B cell (primary cell): ENCODE measurements around the gene CD99L2. TPM values are rescaled to one million over a fixed set of nuclear protein-coding genes. Genes with fewer than 3 reads are reported as not detected.

Source experiments
- ATAC-seq: fragments of 200-7000 bp; cut with Tn5 transposase; one replicate; pipeline ENCODE4 v1.10.0; 2021; ENCODE audit warnings: low read depth, mild to moderate bottlenecking, moderate number of reproducible peaks, moderate library complexity
- CTCF ChIA-PET: fragments of 350-600 bp; sonication (Branson Sonifier 250); formaldehyde crosslinking; loops from one replicate; lab custom pipeline; 2021; ENCODE audit warnings: antibody characterized with exemption, inconsistent platforms; lab: Charles Lee
- POLR2A ChIA-PET: fragments of 350-600 bp; sonication (Branson Sonifier 250); formaldehyde crosslinking; loops from one replicate; lab custom pipeline; 2021; ENCODE audit warnings: antibody characterized with exemption; lab: Charles Lee
- DNase-seq: peaks from one replicate; pipeline ENCODE4 v3.0.0; 2013
- H2AFZ ChIP-seq: 2 replicates; pipeline ENCODE4 v1.6.1; 2012; ENCODE audit warnings: mild to moderate bottlenecking, low read depth, low read length; ENCODE audit not compliant: insufficient read depth, poor library complexity, severe bottlenecking
- H3K27ac ChIP-seq, 2 donors: 1 replicate in 1 of 2; 2 replicates in 1 of 2; pipeline ENCODE4 v1.5.1; 2012 to 2013; ENCODE audit warnings: low read length in 2 of 2, mild to moderate bottlenecking in 2 of 2, moderate library complexity in 1 of 2
- H3K27me3 ChIP-seq, 4 experiments: fragments of 200-600 bp in 1 of 4; sonication (generic) in 1 of 4; replicated peaks in 1 of 4; 1 replicate in 2 of 4; 2 replicates in 2 of 4; pipeline versions ENCODE4 v1.6.1 to v1.7.0; 2013 to 2016; ENCODE audit warnings: low read length in 3 of 4, mild to moderate bottlenecking in 2 of 4, mixed read lengths in 1 of 4, moderate library complexity in 1 of 4; ENCODE audit not compliant: insufficient read depth in 4 of 4, control insufficient read depth in 3 of 4; ENCODE audit errors: control extremely low read depth in 1 of 4
- H3K36me3 ChIP-seq, 2 experiments: replicated peaks in 1 of 2; 1 replicate in 1 of 2; 2 replicates in 1 of 2; pipeline versions ENCODE4 v1.6.1 to v1.7.1; 2013; ENCODE audit warnings: low read length in 1 of 2; ENCODE audit not compliant: insufficient read depth in 2 of 2, control insufficient read depth in 1 of 2; ENCODE audit errors: control extremely low read depth in 1 of 2, extremely low read depth in 1 of 2
- H3K4me1 ChIP-seq, 2 donors: fragments of 200-600 bp in 1 of 2; sonication (generic) in 1 of 2; 1 replicate in 1 of 2; 2 replicates in 1 of 2; pipeline versions ENCODE4 v1.5.1 to v1.6.1; 2013 to 2017; ENCODE audit warnings: low read length in 2 of 2; ENCODE audit not compliant: control insufficient read depth in 2 of 2, insufficient read depth in 2 of 2
- H3K4me2 ChIP-seq: replicated peaks from 2 replicates; pipeline ENCODE3; 2012; ENCODE audit warnings: mild to moderate bottlenecking, low read depth, low read length; ENCODE audit not compliant: poor library complexity, severe bottlenecking
- H3K4me3 ChIP-seq, 5 experiments: fragments of 200-600 bp in 1 of 5; sonication (generic) in 1 of 5; 1 replicate in 3 of 5; 2 replicates in 2 of 5; pipeline versions ENCODE4 v1.5.1 to v1.7.0; 2011 to 2016; ENCODE audit warnings: low read length in 4 of 5, mild to moderate bottlenecking in 4 of 5, low read depth in 2 of 5, control low read depth in 1 of 5, moderate library complexity in 1 of 5; ENCODE audit not compliant: insufficient read depth in 1 of 5; ENCODE audit errors: control extremely low read depth in 1 of 5, extremely low read depth in 1 of 5
- H3K79me2 ChIP-seq: fragments of 200-600 bp; sonication (generic); one replicate; pipeline ENCODE4 v1.6.0; 2016; ENCODE audit warnings: low read length; ENCODE audit not compliant: control insufficient read depth, insufficient read depth
- H3K9ac ChIP-seq: fragments of 200-600 bp; sonication (generic); 2 replicates; pipeline ENCODE4 v1.6.1; 2017; ENCODE audit warnings: mild to moderate bottlenecking, low read length, moderate library complexity
- H3K9me3 ChIP-seq, 3 donors: one replicate each; pipeline versions ENCODE4 v1.6.1 to v1.7.1; 2013; ENCODE audit warnings: low read length in 2 of 3; ENCODE audit not compliant: control insufficient read depth in 2 of 3, insufficient read depth in 1 of 3; ENCODE audit errors: control extremely low read depth in 1 of 3
- H4K20me1 ChIP-seq: 2 replicates; pipeline ENCODE4 v1.6.0; 2012; ENCODE audit warnings: mild to moderate bottlenecking, low read length; ENCODE audit not compliant: insufficient read depth, control insufficient read depth, poor library complexity, severe bottlenecking
- H3K27ac Mint-ChIP-seq: one replicate; pipeline ENCODE4 v1.8.0; 2021; ENCODE audit warnings: mixed read lengths
- H3K27me3 Mint-ChIP-seq: one replicate; pipeline ENCODE4 v1.8.0; 2021; ENCODE audit warnings: mixed read lengths
- H3K4me1 Mint-ChIP-seq: one replicate; pipeline ENCODE4 v1.8.0; 2021; ENCODE audit warnings: mixed read lengths
- H3K4me3 Mint-ChIP-seq: one replicate; pipeline ENCODE4 v1.8.0; 2021; ENCODE audit warnings: mixed read lengths
- H3K9me3 Mint-ChIP-seq: one replicate; pipeline ENCODE4 v1.8.0; 2022; ENCODE audit warnings: mixed read lengths; ENCODE audit not compliant: insufficient read depth
- EZH2 ChIP-seq: IDR thresholded peaks from 2 replicates; pipeline ENCODE4 v1.6.1; 2012; ENCODE audit warnings: borderline replicate concordance, low read depth, mild to moderate bottlenecking, moderate library complexity, low read length; ENCODE audit not compliant: insufficient read depth, poor library complexity, severe bottlenecking
- WGBS: methylation state at CpG from one replicate; pipeline ENCODE4 v1.1.5; 2013; ENCODE audit warnings: missing lambda C conversion rate; ENCODE audit not compliant: insufficient coverage; 5-methylcytosine and 5-hydroxymethylcytosine counted together
- intact Hi-C: fragments of 100-400 bp; cut with micrococcal nuclease; formaldehyde crosslinking; loops from one replicate; pipeline ENCODE4 v1.10.0; 2022
- polyA plus RNA-seq: library from polyadenylated mRNA; depleted of rRNA; stranded (reverse); fragments of >200 nt; gene quantifications from 2 replicates; pipeline ENCODE4 v1.2.3, GENCODE V29; 2012
- total RNA-seq, 2 donors: library from RNA; stranded (reverse); fragments of 120-200 nt in 1 of 2; gene quantifications; 1 replicate in 1 of 2; 2 replicates in 1 of 2; pipeline versions ENCODE4 v1.2.3 to v1.2.4, GENCODE V29; 2013 to 2022
- TF ChIP-seq, protein P1 (sequence below): fragments of 200-600 bp; IDR thresholded peaks from one replicate; pipeline ENCODE4 v1.8.0; 2022; ENCODE audit warnings: antibody characterized with exemption, mild to moderate bottlenecking

CD99L2 gene
- total and polyA plus RNA-seq, 2 donors (not counting 1 experiment from before 2014, with no cell fraction given): 8.7 to 17.8 TPM

DNA sequence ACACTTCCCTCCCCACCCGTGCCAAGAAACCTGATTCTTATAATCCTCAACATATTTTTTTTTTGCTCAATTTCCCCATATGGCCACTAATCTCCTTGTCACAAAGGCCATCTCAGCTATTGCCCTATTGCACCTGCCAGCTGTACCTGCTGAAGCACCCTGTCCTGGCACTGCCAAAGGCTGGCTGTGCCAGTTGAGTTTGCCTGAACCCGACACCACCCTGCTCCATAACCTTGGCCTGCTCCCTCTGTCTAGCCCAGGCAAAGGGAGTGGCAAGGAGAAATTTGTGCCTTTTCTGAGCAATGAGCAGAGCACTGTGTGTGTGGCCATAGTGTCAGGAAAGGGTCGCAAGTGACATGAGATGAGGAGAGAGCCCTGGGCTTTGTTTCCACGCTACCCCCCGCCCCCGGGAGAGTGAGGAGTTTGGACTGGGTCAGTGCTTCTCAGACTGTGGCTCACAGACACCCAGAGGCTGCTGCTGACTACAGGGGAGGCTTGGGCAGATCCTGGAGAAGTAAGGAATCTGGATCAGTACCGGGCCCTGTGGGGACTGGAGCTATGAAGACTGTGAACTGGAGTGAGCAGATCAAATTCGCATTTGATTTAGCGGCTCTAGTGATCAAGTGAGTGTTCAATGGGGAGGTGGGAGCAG, 42.5 kb upstream of the CD99L2 start:
- Mint-ChIP-seq H3K4me1 (no peaks in the 10 kb centered on the region), H3K4me3 (no peak overlapping the region), H3K9me3 (no peaks in the 10 kb centered on the region), H3K27me3 (no peaks in the 10 kb centered on the region), H3K27ac (no peak overlapping the region)
- TF ChIP-seq, protein P1, sequence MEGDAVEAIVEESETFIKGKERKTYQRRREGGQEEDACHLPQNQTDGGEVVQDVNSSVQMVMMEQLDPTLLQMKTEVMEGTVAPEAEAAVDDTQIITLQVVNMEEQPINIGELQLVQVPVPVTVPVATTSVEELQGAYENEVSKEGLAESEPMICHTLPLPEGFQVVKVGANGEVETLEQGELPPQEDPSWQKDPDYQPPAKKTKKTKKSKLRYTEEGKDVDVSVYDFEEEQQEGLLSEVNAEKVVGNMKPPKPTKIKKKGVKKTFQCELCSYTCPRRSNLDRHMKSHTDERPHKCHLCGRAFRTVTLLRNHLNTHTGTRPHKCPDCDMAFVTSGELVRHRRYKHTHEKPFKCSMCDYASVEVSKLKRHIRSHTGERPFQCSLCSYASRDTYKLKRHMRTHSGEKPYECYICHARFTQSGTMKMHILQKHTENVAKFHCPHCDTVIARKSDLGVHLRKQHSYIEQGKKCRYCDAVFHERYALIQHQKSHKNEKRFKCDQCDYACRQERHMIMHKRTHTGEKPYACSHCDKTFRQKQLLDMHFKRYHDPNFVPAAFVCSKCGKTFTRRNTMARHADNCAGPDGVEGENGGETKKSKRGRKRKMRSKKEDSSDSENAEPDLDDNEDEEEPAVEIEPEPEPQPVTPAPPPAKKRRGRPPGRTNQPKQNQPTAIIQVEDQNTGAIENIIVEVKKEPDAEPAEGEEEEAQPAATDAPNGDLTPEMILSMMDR: no peak
- TF ChIP-seq EZH2: no peak
- peaks cover 0 to 3% (median 0%) of the 10 kb centered on the region in 3 donors for H3K9me3 ChIP-seq
- no peaks in the 10 kb centered on the region for H4K20me1 ChIP-seq
- no peak overlapping the region for H3K9ac ChIP-seq
- no peak overlapping the region for H2AFZ ChIP-seq
- ChIA-PET CTCF (no interaction called here), POLR2A (no interaction called here)
- no peak overlapping the region for H3K4me3 ChIP-seq
- intact Hi-C loops: no loop called here
- DNase-seq: no peak
- no peak overlapping the region for H3K27ac ChIP-seq
- H3K27me3 ChIP-seq: no peaks in the 10 kb centered on the region
- ATAC-seq: no peak
- H3K36me3 ChIP-seq: no peaks in the 10 kb centered on the region
- no peaks in the 10 kb centered on the region for H3K79me2 ChIP-seq
- H3K4me1 ChIP-seq: no peaks in the 10 kb centered on the region
- H3K4me2 ChIP-seq: no peak overlapping the region
- WGBS: 95% methylated on average over 6 of the region's 9 CpGs

DNA sequence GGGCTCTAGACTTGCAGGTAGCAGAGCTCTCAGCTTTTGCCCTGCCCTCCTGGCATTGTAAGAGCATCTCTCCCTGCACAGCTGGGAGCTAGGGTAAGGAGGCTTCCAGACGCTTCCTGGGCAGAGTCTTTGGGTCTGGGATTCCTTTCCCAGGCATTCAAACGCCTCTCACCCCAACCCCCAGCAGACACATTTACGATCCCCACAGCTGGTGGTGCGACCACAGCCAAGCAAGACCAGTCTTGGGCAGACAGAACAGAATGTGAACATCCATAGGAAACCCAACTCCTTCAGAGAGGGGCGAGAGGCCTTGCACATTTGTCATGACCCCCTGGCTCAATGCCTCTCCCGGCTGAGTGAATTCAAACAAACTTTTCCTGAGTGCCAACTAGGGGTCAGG, 38.1 kb upstream of the CD99L2 start:
- no peaks in the 10 kb centered on the region for H3K4me1 ChIP-seq
- ATAC-seq: no peak
- no peak overlapping the region for H2AFZ ChIP-seq
- TF ChIP-seq, protein P1: no peak
- TF ChIP-seq EZH2: no peak
- no peaks in the 10 kb centered on the region for H4K20me1 ChIP-seq
- no peaks in the 10 kb centered on the region for H3K27me3 ChIP-seq
- Mint-ChIP-seq H3K4me1 (no peaks in the 10 kb centered on the region), H3K27me3 (no peaks in the 10 kb centered on the region), H3K27ac (no peak overlapping the region), H3K9me3 (no peaks in the 10 kb centered on the region), H3K4me3 (no peak overlapping the region)
- H3K9ac ChIP-seq: no peak overlapping the region
- intact Hi-C loops: no loop called here
- no peak overlapping the region for H3K4me3 ChIP-seq
- DNase-seq: no peak
- no peaks in the 10 kb centered on the region for H3K36me3 ChIP-seq
- no peaks in the 10 kb centered on the region for H3K79me2 ChIP-seq
- peaks cover 0 to 3% (median 0%) of the 10 kb centered on the region in 3 donors for H3K9me3 ChIP-seq
- ChIA-PET POLR2A (no interaction called here), CTCF (no interaction called here)
- 47% methylated on average over 3 of the region's 6 CpGs for WGBS
- no peak overlapping the region for H3K27ac ChIP-seq
- H3K4me2 ChIP-seq: no peak overlapping the region
